Peyer's patch (tissue), 4 donors: ENCODE results near the gene CCDC38.

Experiments used
- CTCF ChIP-seq, 6 experiments: fragments of 450-650 bp in 4 of 6; fragments of 200-600 bp in 2 of 6; sonication (generic) in 1 of 6; IDR thresholded peaks; one replicate each; pipeline ENCODE4 v1.5.1; 2017 to 2019; ENCODE audit warnings: antibody characterized with exemption in 6 of 6, mild to moderate bottlenecking in 3 of 6, moderate library complexity in 1 of 6
- POLR2A ChIP-seq, 2 donors: fragments of 450-650 bp; IDR thresholded peaks; one replicate each; pipeline ENCODE4 v1.5.1; 2017; ENCODE audit warnings: antibody characterized with exemption in 2 of 2, mild to moderate bottlenecking in 2 of 2, moderate library complexity in 2 of 2

GRCh38 chr12:95953000-95953399 lies 10.6 kb upstream of the CCDC38 start:
- no peak for TF ChIP-seq CTCF (IDR thresholded peaks at IDR 0.05)
- no peak for TF ChIP-seq POLR2A (IDR thresholded peaks at IDR 0.05)
